ENCODE data around the gene BACH1.

DNA sequence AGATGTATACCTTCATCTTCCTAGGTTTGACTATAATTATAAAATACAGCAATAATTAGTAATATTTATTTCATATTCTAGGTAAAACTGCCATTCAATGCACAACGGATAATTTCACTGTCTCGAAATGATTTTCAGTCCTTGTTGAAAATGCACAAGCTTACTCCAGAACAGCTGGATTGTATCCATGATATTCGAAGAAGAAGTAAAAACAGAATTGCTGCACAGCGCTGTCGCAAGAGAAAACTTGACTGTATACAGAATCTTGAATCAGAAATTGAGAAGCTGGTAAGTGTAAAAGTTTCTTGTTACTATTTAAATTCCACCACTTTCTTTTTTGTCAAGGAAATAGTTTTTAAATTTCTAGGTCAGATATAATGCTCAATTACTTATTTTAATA, 30.7 kb downstream of the BACH1 start:
- TF ChIP-seq, protein P1, sequence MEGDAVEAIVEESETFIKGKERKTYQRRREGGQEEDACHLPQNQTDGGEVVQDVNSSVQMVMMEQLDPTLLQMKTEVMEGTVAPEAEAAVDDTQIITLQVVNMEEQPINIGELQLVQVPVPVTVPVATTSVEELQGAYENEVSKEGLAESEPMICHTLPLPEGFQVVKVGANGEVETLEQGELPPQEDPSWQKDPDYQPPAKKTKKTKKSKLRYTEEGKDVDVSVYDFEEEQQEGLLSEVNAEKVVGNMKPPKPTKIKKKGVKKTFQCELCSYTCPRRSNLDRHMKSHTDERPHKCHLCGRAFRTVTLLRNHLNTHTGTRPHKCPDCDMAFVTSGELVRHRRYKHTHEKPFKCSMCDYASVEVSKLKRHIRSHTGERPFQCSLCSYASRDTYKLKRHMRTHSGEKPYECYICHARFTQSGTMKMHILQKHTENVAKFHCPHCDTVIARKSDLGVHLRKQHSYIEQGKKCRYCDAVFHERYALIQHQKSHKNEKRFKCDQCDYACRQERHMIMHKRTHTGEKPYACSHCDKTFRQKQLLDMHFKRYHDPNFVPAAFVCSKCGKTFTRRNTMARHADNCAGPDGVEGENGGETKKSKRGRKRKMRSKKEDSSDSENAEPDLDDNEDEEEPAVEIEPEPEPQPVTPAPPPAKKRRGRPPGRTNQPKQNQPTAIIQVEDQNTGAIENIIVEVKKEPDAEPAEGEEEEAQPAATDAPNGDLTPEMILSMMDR (IDR thresholded peaks at IDR 0.05): no peak
- no peak for TF ChIP-seq POLR2AphosphoS5 (IDR thresholded peaks at IDR 0.05)
- TF ChIP-seq POLR2A (IDR thresholded peaks at IDR 0.05): no peak

Measured in breast epithelium (tissue), 3 donors.